HL-60 (cell line): ENCODE results near the gene TCF3.

ENCODE experiments used
- DNase-seq, 2 experiments: peaks; one replicate each; pipeline ENCODE4 v3.0.0-alpha.2; 2010 to 2020; ENCODE audit warnings: low read depth in 1 of 2, low spot score in 1 of 2
- H3K27ac ChIP-seq: fragments of 250-450 bp; sonication (Bioruptor Pico); replicated peaks from 2 replicates; pipeline ENCODE4 v1.5.1; 2020; ENCODE audit warnings: mild to moderate bottlenecking, moderate library complexity
- H3K27me3 ChIP-seq: fragments of 250-450 bp; sonication (Bioruptor Pico); 2 replicates; pipeline ENCODE4 v1.5.1; 2021; ENCODE audit warnings: mild to moderate bottlenecking, moderate library complexity; ENCODE audit not compliant: insufficient read depth, poor library complexity, severe bottlenecking
- H3K4me3 ChIP-seq: replicated peaks from 2 replicates; pipeline ENCODE4 v1.5.1; 2011; ENCODE audit warnings: mild to moderate bottlenecking, control low read depth, low read length; ENCODE audit not compliant: insufficient read depth
- CTCF ChIP-seq: IDR thresholded peaks from one replicate; pipeline ENCODE4 v1.5.1; 2011; ENCODE audit warnings: low read length, control low read depth, inconsistent platforms; ENCODE audit not compliant: insufficient read depth
- GABPA ChIP-seq: IDR thresholded peaks from 2 replicates; pipeline ENCODE4 v1.6.1; 2012; ENCODE audit warnings: low read depth
- POLR2AphosphoS5 ChIP-seq: IDR thresholded peaks from 2 replicates; pipeline ENCODE4 v1.6.1; 2012; ENCODE audit warnings: low read depth
- REST ChIP-seq: IDR thresholded peaks from 2 replicates; pipeline ENCODE4 v1.6.1; 2012; ENCODE audit warnings: low read depth; ENCODE audit not compliant: insufficient replicate concordance
- SPI1 ChIP-seq: IDR thresholded peaks from 2 replicates; pipeline ENCODE4 v1.6.1; 2012; ENCODE audit warnings: low read depth, mild to moderate bottlenecking, borderline replicate concordance

TCF3 gene

GRCh38 chr19:1601613-1602064 is 50.8 kb downstream of the TCF3 start:
- no peak for DNase-seq
- Histone ChIP-seq H3K27me3 (no peaks in the 10 kb centered on the region), H3K4me3 (no peak overlapping the region), H3K27ac (no peak overlapping the region)
- no peak for TF ChIP-seq GABPA
- no peak for TF ChIP-seq SPI1
- TF ChIP-seq REST = no peak
- TF ChIP-seq POLR2AphosphoS5 = no peak
- TF ChIP-seq CTCF = no peak

- H3K4me3 ChIP-seq = no peak overlapping the region
- no peak for TF ChIP-seq CTCF
- no peaks in the 10 kb centered on the region for H3K27me3 ChIP-seq
- H3K27ac ChIP-seq = no peak overlapping the region
- no peak for DNase-seq
These were observed 53.0 kb downstream of the TCF3 start for GRCh38 chr19:1599460-1599846.

- no peaks in the 10 kb centered on the region for H3K27me3 ChIP-seq
- no peak overlapping the region for H3K4me3 ChIP-seq
- no peak overlapping the region for H3K27ac ChIP-seq
- TF ChIP-seq REST (no peak), CTCF (no peak), GABPA (no peak)
- DNase-seq = no peak
These were observed 53.5 kb downstream of the TCF3 start for GRCh38 chr19:1598777-1599459.

GRCh38 chr19:1593501-1593772 is 59.0 kb downstream of the TCF3 start:
- no peak for DNase-seq
- no peaks in the 10 kb centered on the region for H3K27me3 ChIP-seq
- H3K4me3 ChIP-seq = no peak overlapping the region; the same call in 1 of the 2 replicates
- peak overlapping the region; percentile 55; the same call in 1 of the 2 replicates for H3K27ac ChIP-seq
- TF ChIP-seq REST = no peak
- no peak for TF ChIP-seq SPI1
- TF ChIP-seq POLR2AphosphoS5 = no peak; the same call in 1 of the 2 replicates
- no peak for TF ChIP-seq CTCF
- no peak for TF ChIP-seq GABPA
